Eye (tissue), 1 donor: ENCODE data around the gene COMMD10.
A peak's percentile ranks its signal among the peaks of the same experiment; 100 is the strongest.
"Not testable (repeated sequence)": the region's sequence is repeated elsewhere in the genome, so short reads cannot be mapped to it uniquely, and the experiment has no call there.

ENCODE experiments used
- DNase-seq: peaks from one replicate; pipeline ENCODE4 v3.0.0-alpha.2; 2015

Gene COMMD10

DNA sequence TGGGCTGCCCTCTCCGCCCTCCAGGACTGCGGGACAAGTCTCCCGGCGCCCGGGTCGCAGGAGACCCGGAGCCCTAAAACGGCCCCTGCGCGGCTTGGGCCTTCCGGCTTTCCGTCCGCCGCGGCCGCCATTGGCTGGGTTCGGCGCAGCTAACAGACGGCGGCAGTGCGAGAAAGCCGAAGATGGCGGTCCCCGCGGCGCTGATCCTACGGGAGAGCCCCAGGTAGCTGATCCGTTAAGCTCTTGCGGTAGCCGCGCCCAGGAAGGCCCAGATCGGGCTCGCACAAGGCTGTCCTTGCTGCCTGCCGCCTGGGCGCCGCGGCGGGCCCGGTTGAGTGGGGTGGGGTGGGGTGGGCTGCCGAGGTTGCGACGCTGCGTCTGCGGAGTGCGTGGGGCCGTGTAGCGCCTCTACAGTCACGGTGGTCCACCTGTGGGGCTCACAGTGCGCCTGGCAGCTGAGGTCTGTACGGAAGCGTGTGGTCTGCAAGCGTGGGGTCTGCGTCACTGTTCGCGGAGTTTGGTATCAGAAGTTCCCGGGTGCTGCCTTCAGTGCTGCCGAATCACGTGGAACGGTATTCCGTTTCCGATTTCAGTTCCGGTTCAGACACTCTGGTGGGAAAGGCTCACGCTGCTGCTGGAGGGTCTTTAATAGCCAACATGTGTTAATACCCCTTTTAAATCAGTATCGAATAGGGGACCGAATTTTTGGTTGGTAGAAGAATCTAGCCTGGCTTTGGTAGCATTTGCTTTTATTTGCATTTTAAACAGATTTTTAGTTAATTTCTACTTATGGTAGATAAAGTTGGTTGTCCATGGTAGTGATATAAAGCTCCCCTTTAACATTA is at the start of gene COMMD10:
Gene COMMD10, plus strand, starts transcription at position 155 of the 845 bp plus-strand sequence.
- DNase-seq: peak; percentile 92

DNA sequence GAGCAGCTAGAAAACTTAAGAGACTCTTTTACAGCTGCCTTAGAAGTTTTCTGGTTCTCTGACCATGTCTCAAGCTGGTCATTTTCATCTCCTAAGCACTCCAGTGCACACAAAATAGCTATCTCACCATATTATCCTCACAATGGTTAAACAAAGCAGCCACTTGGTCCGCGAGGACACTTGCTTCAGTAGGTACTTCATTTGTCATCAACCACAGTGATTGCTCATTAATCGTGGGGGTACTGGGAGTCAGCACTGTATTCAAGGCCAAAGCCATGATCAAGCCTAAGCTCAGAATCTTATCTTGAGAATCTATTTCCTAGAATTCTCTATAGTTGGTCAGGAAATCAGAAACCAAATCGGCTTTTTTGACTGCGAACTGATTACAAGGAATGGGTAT is 49.7 kb upstream of the COMMD10 start:
- DNase-seq: no peak

DNA sequence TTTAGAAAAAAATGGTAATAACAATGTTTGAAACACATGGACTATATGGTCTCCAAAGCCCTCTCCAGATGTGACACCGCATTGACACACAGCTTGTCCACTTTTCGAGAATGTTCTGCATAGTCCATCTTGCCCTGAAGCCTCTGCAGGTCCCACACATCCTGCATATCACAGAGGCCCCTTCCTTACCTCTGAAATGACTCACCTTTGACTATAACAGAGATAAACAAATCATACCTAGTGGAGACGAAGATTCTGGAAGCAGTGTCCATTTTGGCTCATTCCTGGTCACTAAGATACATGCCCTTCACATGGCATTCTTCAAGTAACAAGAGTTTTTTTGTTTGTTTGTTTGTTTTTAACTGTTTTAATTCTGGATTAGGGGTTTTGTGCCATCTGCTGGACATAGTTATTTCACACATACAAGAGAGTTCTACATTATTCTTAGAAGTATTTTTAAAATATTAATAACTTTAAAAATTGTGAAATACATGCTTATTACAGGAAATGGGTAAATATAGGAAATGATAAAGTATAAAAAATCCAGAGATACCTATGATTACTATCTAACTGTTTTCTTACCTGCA is 47.5 kb upstream of the COMMD10 start:
- no peak for DNase-seq

DNA sequence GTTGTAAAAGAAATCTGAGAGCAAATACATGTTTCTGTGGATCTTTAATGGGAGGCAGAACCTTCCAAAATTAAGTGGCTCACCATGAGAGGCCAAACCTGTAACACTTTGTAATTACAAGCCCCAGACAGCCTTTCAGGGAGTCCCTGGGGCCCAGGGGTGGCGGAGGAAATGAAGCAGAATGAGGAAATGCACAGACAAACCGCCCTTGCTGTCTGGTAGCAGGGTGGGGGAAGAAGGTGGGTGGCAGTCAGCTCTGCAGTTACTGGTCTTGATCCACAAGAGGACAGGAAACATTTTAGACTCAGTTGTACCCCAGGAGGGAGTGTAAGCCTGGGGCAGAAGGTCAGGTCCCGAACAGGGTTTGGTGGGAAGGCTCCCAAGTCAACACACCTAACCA is 46.0 kb upstream of the COMMD10 start:
- DNase-seq: no peak

DNA sequence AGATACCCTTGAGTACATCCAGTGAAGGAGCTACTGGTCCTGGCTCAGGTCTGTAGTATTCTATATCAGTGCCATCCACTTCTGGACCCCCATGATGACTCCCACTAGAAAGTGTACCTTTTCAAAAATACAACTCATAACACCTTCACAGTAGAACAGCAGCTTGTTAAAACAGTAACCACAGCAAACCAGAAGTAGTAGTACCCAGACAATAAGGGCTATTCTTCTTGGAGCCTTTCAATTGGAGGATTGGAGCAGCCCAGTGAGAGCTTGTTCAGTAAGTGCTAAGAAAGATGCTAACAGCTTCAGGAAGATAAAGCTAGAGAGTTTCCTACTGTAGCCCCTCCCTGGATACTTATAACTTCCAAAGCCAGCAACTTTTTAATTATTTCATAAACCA is 42.5 kb upstream of the COMMD10 start:
- DNase-seq: no peak

DNA sequence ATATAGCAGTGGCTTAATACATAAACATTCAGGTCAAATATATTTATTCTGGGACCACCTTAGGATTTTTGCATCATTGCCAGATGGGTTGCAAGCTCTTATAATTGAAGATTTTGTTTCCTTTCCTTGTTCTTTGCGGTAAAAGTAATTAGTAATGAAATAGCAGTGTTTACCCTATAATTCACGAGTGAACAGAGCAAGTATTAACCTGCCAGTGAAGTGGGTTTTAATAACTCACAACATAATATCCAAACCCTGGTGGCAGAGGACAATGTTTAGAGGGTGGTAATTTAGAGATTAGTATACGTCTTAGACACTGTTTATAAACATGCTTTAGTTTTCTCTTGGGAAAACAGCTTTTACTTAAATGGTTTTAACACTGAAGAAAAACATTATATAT is 40.8 kb upstream of the COMMD10 start:
- DNase-seq: no peak

DNA sequence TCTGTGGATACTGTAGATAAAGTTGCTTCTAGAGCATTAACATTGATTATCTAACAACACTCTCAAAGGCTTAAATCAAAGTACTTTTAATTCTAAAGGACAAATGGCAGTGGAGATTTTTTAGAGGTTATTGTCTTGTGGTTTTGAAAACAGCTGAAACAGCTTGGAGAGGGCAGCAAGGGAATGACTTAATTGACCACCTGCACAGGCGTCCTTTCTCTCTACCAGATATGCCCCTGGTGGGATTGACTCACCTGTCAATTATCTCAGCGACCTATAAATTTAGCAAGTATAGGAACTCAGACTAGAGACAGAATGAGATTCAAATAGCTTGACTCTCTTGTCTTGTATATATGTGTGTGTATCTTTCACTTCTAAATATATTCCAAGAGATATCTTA is 39.0 kb upstream of the COMMD10 start:
- no peak for DNase-seq

DNA sequence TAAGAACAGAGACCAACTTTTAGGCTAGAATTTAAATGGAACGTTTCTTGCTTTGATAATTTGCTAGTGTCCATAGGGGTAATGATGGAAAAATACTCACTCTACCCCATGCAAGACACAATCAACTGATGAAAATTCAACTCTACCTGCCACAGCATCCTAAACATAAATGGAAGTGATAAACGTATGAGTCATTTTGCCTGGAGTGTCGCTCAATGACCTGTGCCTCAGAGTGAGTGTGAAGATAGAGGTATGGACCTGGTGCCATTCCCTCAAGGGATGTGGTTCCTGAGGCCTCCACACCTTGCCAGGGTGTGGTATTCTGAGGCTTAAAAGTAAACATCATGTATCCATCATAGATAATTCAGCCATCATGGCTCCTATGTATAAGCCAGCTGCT is 38.6 kb upstream of the COMMD10 start:
- no peak for DNase-seq

DNA sequence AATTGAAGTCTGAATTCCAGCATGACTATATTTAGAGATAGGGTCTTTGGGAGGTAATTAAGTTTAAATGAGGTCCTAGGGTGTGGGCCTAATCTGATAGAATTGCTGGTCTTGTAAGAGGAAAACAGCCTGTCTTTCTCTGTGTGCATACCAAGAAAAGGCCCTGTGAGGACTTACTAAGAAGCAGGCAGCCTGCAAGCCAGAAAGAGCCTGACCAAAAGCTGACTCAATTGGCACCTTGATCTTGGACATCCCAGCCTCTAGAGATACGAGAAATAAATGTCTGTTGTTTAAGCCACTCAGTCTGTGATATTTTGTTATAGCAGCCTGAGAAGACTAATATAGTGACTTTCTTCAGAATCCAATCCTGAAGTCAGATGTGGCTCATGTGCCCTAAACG is 38.0 kb upstream of the COMMD10 start:
- no peak for DNase-seq

DNA sequence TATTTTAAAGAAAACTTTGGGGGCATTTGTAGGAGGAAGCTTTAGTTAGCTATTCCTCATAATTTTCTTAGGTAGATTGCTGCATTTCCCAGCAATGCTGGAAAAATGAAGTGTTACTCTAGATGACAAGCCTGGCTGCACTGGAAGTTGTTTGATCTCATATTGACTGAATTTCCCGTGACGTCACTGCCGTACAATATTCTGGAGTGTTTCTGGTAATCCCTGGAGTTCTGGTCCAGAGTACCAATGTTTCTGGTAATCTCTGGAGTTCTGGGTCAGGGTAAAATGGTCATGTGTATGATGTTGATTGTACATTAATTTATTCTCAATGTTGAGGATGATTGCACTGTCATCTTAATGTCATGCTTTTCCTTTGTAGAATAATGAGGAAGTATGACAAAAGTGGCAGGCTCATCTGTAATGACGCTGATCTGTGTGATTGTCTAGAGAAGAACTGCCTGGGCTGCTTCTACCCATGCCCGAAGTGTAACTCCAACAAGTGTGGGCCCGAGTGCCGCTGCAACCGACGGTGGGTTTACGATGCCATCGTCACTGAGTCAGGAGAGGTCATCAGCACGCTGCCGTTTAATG is 26.4 kb upstream of the COMMD10 start:
- no peak for DNase-seq

DNA sequence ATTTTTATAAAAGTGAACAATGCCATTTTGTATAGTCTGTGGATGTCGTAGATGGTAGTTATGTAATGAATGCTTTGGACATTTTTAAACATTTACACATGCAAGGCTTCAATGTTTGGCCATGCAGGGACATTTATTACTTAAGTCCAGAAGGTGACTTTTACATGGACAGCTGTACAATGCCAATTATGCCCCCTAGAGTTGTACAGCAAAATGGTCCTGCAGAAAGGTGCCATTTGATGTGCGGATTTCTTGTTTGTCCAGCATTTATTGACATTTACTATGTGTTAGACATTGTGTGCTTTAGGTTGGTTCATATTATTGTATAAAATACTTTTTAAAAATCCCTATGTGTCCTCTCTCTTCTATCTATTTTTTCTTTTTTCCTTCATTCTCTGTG is 22.5 kb upstream of the COMMD10 start:
- DNase-seq: no peak

DNA sequence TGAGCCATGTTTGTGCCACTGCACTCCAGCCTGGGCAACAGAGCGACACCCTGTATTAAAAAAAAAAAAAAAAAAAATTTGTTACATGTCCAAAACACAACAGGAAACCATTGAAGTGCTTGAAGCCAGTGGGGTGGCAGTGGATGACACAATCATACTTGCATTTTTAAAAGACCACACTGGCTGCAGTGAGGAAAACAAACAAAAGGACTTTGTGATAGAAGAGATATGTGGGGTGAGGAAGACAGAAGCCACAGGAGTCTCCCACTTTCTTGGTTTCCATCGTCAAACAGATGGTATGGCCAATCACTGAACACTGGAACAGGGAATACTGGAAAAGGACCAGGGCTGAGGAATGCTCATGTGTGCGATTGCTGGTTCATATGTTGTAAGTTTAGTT is 20.9 kb upstream of the COMMD10 start:
- DNase-seq: no peak

DNA sequence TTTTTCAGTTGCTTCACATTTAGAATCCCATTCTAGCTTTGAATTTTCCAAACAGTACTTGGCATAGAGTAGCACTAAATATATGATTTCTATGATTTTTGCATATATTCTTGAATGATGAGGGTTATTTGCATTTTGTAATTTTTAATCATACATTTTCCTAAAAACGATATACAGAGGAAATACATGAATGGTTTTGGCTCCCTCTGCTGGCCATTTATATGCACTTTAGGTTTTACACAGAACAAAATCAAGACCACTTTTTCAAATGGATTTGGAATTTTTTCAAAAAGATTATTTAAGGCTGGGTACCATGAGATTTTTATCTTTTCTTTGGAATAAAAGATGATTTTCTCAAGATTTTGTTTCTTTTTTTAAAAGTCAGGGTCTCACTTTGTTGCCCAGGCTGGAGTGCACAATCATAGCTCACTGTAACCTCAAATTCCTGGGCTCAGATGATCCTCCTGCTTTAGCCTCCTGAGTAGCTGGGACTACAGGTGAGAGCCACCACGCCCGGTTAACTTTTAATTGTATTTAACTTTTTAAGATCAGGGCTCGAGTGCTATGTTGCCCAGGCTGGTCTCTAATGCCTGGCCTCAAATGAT is 16.7 kb upstream of the COMMD10 start:
- DNase-seq: peak; percentile 87

DNA sequence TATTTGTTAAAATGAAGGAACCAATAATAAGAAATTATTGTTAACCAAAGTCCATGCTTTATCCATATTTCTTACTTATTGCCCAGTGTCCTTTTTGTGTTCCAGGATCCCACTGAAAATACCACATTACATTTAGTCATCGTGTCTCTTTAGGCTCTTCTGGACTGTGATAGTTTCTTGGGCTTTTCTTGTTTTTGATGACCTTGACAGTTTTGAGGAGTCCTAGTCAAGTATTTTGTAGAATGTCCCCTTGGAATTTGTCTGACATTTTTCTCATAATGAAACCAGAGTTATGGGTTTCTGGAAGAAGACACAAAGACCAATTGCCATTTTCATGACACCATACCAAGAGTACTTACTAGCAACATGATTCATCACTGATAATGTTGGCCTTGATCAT is 13.6 kb upstream of the COMMD10 start:
- no peak for DNase-seq

DNA sequence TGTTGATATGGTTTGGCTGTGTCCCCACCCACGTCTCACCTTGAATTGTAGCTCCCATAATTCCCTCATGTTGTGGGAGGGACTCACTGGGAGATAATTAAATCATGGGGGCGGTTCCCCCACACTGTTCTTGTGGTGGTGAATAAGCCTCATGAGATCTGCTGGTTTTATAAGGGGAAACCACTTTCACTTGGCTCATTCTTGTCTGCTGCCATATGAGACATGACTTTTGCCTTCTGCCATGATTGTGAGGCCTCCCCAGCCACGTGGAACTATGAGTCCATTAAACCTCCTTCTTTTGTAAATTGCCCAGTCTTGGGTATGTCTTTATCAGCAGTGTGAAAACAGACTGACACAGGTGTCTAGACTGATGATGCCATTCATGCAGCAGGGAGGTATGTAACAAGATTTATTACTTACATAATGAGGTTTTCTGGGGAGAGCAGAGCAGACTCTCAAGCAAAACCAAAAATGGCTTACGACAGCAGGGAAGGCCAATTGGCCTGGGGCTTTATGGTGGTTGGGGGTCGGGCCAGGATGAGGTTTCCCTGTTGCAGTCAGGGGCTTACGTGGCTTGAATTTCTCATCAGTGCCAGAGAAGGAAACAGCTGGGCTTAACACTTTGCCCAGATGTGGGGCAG is 9.5 kb upstream of the COMMD10 start:
- DNase-seq: no peak

DNA sequence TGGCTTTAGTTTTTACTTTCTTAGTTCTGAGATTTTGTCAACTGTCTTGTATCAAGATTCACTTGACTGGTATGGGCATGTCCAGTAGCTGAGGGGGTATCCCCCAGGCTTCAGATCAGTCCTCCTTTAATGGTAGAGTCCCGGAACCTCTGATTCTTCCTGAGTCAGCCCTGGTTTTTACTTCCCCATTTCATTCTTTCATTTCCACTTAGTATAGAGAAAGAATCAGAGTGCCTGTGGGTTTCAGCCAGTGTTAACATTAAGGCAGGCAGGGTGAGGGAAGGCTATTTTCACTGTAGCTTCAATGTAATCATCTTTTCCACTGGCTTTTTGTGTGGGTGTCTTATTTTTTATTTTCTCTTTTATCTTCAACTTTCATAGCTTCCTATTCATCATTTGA is 8.3 kb upstream of the COMMD10 start:
- no peak for DNase-seq

DNA sequence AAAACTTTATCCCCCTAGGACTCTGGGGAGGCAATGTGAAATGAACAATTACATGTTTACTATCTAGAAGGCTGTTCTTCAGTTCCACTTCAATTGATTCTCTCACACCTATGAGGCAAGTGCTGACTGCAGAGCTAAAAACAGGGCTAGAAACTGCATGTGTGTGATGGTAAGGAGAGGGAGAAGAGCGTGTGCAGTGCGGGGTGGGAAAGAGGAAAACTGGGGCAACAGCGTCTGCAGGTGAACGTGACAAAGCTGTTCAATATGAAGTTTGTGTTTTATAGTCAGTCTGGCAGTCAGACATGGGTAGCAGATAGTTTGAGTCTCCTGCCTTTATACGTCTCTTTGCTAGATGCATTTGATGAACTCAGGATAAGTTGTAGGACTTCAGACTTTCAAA is 6.6 kb upstream of the COMMD10 start:
- no peak for DNase-seq

DNA sequence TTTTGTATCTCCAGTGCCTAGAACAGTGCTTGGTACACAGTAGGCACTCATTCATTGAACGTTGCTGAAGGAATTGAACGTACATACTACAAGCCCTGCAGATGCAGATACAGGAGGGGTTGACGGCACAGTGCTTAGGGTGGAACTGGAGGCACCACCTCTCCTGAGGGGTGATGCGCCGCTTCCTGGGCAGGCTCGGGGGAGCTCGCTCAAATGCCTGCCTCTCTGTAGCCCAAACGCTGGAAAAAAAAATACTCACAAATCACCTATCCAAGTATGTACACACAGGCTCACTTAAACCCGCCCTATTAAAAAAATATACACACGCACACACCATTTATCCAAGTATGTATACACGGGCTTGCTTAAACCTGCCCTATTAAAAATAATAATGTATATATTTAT is 536 bp upstream of the COMMD10 start:
- DNase-seq: no peak

DNA sequence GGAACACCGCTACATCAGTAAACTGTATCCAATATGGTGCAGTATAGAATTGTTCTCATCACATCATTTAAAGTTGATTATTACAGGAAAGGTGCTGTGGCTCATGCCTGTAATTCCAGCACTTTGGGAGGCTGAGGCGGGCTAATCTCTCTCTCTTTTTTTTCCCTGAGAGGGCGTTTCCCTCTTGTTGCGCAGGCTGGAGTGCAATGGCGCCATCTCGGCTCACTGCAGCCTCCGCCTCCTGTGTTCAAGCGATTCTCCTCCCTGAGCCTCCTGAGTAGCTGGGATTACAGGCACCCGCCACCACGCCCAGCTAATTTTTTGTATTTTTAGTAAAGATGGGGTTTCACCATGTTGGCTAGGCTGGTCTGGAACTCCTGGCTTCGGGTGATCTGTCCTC is 1.5 kb downstream of the COMMD10 start:
- DNase-seq: not testable (repeated sequence)

DNA sequence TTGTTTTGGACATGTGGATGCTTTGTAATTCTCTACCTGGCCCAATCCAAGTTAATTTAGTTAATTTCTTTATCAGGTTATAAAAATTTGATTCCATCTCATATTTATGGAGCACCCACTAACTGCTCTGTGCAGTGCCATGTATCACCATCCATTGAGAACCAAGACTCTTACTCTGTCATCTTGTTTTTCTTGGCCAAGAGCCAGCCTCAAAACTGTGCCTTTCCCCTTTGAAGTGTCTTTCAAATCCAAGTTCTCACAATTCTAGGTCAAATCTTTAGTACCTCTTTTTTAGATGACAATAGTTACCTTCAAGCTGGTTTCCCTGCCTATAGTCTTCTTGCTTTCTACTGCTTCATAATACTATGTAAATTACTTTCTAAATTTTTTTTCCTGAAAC is 3.2 kb downstream of the COMMD10 start:
- DNase-seq: no peak

DNA sequence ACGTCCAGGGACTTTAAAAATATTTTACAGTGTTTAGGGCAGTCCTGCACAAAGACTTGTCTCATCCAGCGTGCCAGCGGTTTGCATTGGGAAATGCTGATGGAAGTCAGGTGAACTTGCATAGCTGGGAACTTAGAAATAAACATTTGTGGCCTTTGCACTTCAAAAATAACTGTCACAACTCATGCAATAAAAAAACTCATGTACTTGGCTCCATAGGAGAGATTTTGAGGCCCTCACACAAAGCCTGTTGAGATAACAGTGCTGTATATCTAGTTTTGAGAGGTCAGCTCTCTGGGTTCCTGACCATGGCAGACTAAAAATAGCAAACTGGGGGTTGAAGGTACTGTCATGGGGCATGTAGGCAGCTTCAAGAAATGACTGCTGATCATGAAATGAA is 5.5 kb downstream of the COMMD10 start:
- no peak for DNase-seq

DNA sequence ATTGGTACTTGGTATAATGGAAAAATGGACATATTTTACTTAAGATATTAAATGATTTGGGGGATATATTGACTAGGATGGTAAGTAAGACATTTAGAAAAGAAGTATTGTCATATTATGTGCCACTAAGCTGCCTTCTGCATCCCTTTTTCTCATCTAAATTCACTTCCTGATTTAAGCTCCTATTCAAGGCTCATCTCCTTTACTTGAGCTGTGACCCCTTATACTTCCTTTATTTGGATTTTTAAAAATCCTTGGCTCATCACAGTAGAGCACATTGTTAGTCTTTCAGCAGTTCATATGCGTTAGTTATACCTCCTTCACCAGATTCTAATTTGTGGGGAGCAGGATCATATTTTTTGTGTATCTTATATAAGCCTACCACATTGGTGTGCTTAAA is 6.6 kb downstream of the COMMD10 start:
- no peak for DNase-seq

DNA sequence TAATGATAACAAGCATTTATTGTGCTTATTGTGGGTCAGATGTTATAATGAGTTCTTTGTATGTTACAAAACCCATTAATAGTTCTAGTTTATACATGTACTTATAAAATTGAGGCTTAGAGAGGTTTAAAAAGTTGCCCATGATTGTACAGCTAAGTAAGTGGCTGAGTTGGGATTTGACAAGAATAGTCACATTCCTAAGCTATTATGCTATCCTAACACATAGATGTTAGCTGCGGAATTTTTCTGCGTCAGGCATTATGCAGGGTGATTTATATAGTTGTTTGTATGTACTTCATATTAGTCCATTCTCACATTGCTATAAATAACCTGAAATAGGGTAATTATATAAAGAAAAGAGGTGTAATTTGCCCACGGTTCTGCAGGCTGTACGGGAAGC is 12.5 kb downstream of the COMMD10 start:
- DNase-seq: no peak

DNA sequence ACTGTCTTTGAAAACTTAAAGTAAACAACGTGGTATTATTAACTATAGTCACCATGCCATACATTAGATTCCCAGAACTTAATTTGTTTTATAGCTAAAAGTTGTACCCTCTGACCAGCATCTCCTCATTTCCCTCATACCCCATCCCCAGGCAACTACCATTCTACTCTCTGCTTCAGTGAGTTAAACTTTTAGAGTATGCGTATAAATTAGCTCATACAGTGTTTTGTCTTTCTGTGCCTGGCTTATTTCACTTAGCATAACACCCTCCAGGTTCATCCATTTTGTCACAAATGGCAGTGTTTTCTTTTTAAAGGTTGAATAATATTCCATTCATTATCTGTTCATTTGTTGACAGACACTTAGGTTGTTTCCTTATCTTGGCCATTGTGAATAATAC is 14.2 kb downstream of the COMMD10 start:
- DNase-seq: no peak
